ENCODE measurements around the gene PIGL.

PIGL gene

DNA sequence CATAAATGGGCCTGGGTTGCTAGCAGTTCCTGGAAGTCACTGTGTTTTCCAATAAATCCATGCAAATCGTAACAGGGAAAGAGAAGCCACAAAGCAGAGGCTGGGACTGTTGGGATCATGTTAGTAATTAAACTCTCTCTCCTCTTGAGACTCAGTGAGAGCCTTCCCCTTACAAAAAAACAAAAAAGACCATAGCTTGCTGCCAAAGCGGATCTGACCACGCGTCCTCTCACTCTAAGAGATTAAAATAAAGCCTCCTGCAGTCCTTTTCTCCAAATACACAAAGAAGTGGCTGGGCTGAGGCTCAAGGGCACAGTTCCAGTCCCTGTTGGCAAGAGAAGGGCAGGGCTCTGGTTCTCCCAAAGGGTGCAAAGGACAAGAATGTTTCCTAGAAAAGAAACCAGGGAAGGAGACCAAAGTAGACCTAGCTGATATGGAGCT is 38.5 kb downstream of the PIGL start:
- H3K4me3 ChIP-seq (ENCODE audit: low read length), result no peak overlapping the region
- peak overlapping the region; percentile 11 for H3K9ac ChIP-seq (ENCODE audit: low read length)
- no peaks in the 10 kb centered on the region for H3K9me3 ChIP-seq (ENCODE audit: control insufficient read depth, low read depth, low read length)
- H3K27ac ChIP-seq (ENCODE audit: low read length), result peak overlapping the region; percentile 0
- H3K36me3 ChIP-seq (ENCODE audit: control insufficient read depth, low read depth, low read length), result no peaks in the 10 kb centered on the region
- H3K27me3 ChIP-seq (ENCODE audit: control insufficient read depth, insufficient read depth, low read length), result no peaks in the 10 kb centered on the region
- peaks cover 11% of the 10 kb centered on the region for H3K4me1 ChIP-seq (ENCODE audit: control insufficient read depth, low read depth, low read length)

- Histone ChIP-seq H3K4me3 (ENCODE audit: low read length) (no peak overlapping the region), H3K9me3 (ENCODE audit: control insufficient read depth, low read depth, low read length) (no peaks in the 10 kb centered on the region), H3K4me1 (ENCODE audit: control insufficient read depth, low read depth, low read length) (peaks cover 11% of the 10 kb centered on the region), H3K27me3 (ENCODE audit: control insufficient read depth, insufficient read depth, low read length) (no peaks in the 10 kb centered on the region), H3K27ac (ENCODE audit: low read length) (no peak overlapping the region), H3K9ac (ENCODE audit: low read length) (no peak overlapping the region), H3K36me3 (ENCODE audit: control insufficient read depth, low read depth, low read length) (no peaks in the 10 kb centered on the region)
Observed at GRCh38 chr17:16258901-16259300, 41.9 kb downstream of the PIGL start.

- H3K9me3 ChIP-seq (ENCODE audit: control insufficient read depth, low read depth, low read length), result no peaks in the 10 kb centered on the region
- peaks cover 11% of the 10 kb centered on the region for H3K4me1 ChIP-seq (ENCODE audit: control insufficient read depth, low read depth, low read length)
- no peak overlapping the region for H3K9ac ChIP-seq (ENCODE audit: low read length)
- H3K27me3 ChIP-seq (ENCODE audit: control insufficient read depth, insufficient read depth, low read length), result no peaks in the 10 kb centered on the region
- H3K4me3 ChIP-seq (ENCODE audit: low read length), result no peak overlapping the region
- H3K36me3 ChIP-seq (ENCODE audit: control insufficient read depth, low read depth, low read length), result no peaks in the 10 kb centered on the region
- H3K27ac ChIP-seq (ENCODE audit: low read length), result no peak overlapping the region
Observed at GRCh38 chr17:16259926-16260325, 42.9 kb downstream of the PIGL start.

GRCh38 chr17:16261049-16261448 is 44.0 kb downstream of the PIGL start:
- H3K4me1 ChIP-seq (ENCODE audit: control insufficient read depth, low read depth, low read length), result no peaks in the 10 kb centered on the region
- no peaks in the 10 kb centered on the region for H3K36me3 ChIP-seq (ENCODE audit: control insufficient read depth, low read depth, low read length)
- no peak overlapping the region for H3K9ac ChIP-seq (ENCODE audit: low read length)
- H3K27me3 ChIP-seq (ENCODE audit: control insufficient read depth, insufficient read depth, low read length), result no peaks in the 10 kb centered on the region
- H3K9me3 ChIP-seq (ENCODE audit: control insufficient read depth, low read depth, low read length), result no peaks in the 10 kb centered on the region
- no peak overlapping the region for H3K27ac ChIP-seq (ENCODE audit: low read length)
- H3K4me3 ChIP-seq (ENCODE audit: low read length), result no peak overlapping the region

- H3K4me1 ChIP-seq (ENCODE audit: control insufficient read depth, low read depth, low read length), result no peaks in the 10 kb centered on the region
- H3K9me3 ChIP-seq (ENCODE audit: control insufficient read depth, low read depth, low read length), result no peaks in the 10 kb centered on the region
- no peak overlapping the region for H3K4me3 ChIP-seq (ENCODE audit: low read length)
- H3K36me3 ChIP-seq (ENCODE audit: control insufficient read depth, low read depth, low read length), result no peaks in the 10 kb centered on the region
- H3K9ac ChIP-seq (ENCODE audit: low read length), result no peak overlapping the region
- no peak overlapping the region for H3K27ac ChIP-seq (ENCODE audit: low read length)
- no peaks in the 10 kb centered on the region for H3K27me3 ChIP-seq (ENCODE audit: control insufficient read depth, insufficient read depth, low read length)
Observed at GRCh38 chr17:16262201-16262600, 45.2 kb downstream of the PIGL start.

DNA sequence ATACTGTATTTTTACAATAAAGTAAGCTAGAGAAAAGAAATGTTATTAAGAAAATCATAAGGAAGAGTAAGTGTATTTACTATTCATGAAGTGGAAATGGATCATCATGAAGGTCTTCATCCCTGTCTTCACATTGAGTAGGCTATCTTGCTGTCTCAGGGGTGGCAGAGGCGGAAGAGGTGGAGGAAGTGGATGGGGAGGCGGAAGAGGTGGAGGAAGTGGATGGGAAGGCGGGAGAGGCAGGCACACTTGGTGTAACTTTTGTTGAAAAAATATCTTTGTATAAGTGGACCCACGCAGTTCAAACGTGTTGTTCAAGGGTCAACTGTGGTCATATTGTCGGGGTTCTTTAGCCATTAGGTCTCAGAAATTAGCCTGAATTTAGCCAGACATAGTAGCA is 50.2 kb downstream of the PIGL start:
- H3K4me1 ChIP-seq (ENCODE audit: control insufficient read depth, low read depth, low read length), result no peaks in the 10 kb centered on the region
- H3K27me3 ChIP-seq (ENCODE audit: control insufficient read depth, insufficient read depth, low read length), result no peaks in the 10 kb centered on the region
- H3K27ac ChIP-seq (ENCODE audit: low read length), result no peak overlapping the region
- H3K4me3 ChIP-seq (ENCODE audit: low read length), result no peak overlapping the region
- no peak overlapping the region for H3K9ac ChIP-seq (ENCODE audit: low read length)
- no peaks in the 10 kb centered on the region for H3K9me3 ChIP-seq (ENCODE audit: control insufficient read depth, low read depth, low read length)
- H3K36me3 ChIP-seq (ENCODE audit: control insufficient read depth, low read depth, low read length), result no peaks in the 10 kb centered on the region

DNA sequence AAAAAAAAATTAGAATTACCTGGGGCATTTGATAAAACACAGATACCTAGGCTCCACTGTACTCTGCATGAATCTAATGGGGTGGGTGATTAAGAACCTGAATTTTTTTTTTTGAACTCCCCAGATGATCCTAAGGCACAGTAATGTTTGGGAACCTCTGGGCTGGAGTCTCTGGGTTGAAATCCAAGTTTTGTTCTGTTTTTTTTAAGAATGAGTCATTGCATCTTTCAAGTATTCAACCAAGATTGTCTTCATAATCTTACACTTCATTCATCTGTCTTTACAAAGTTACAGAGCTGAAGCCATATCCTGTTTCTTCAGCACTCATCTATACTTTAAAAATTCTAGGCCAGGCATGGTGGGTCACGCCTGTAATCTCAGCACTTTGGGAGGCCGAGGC is 52.6 kb downstream of the PIGL start:
- Histone ChIP-seq H3K4me1 (ENCODE audit: control insufficient read depth, low read depth, low read length) (no peaks in the 10 kb centered on the region), H3K4me3 (ENCODE audit: low read length) (no peak overlapping the region), H3K27ac (ENCODE audit: low read length) (no peak overlapping the region), H3K36me3 (ENCODE audit: control insufficient read depth, low read depth, low read length) (no peaks in the 10 kb centered on the region), H3K9ac (ENCODE audit: low read length) (no peak overlapping the region), H3K9me3 (ENCODE audit: control insufficient read depth, low read depth, low read length) (no peaks in the 10 kb centered on the region), H3K27me3 (ENCODE audit: control insufficient read depth, insufficient read depth, low read length) (no peaks in the 10 kb centered on the region)

DNA sequence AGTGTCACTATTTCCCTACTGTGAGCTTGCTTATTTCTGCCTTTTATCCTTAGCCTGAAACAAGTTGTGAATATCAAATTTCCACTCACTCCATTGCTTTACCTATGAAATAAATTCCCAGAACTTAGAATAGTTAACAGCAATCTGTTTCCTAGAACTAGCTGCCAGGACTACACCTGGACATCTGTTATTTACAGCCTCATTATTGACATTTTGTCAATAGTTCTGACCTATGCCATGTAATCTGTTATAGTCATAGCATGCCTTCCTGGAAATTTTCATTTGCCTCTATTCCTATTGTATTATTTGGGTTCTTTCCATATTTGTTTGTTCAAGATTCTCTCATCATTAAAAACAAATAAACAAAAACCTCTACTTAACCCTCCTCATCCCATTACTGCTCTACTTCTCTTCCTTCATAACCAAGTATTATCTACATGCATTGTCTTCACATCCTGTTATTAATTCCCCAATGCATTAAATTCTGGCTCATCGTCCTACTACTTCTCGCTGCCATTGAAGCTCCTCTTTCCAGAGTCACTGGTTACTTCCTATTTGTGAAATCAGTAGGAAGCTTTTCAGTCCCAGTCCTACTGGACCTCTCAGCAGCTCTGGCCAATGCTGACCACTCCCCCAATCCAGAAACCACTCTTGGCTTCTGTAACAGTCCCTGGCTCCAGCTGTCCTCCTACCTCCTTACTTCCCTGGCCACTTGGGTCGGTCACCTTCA is 55.3 kb downstream of the PIGL start:
- Histone ChIP-seq H3K4me1 (ENCODE audit: control insufficient read depth, low read depth, low read length) (no peaks in the 10 kb centered on the region), H3K9ac (ENCODE audit: low read length) (no peak overlapping the region), H3K36me3 (ENCODE audit: control insufficient read depth, low read depth, low read length) (no peaks in the 10 kb centered on the region)

GRCh38 chr17:16273499-16273898 is 56.5 kb downstream of the PIGL start:
- Histone ChIP-seq H3K9ac (ENCODE audit: low read length) (no peak overlapping the region), H3K27me3 (ENCODE audit: control insufficient read depth, insufficient read depth, low read length) (no peaks in the 10 kb centered on the region), H3K4me1 (ENCODE audit: control insufficient read depth, low read depth, low read length) (no peaks in the 10 kb centered on the region), H3K4me3 (ENCODE audit: low read length) (no peak overlapping the region), H3K27ac (ENCODE audit: low read length) (no peak overlapping the region), H3K9me3 (ENCODE audit: control insufficient read depth, low read depth, low read length) (peaks cover 13% of the 10 kb centered on the region), H3K36me3 (ENCODE audit: control insufficient read depth, low read depth, low read length) (no peaks in the 10 kb centered on the region)

More for the DNA sequence above, 55.3 kb downstream of the PIGL start:
- no peaks in the 10 kb centered on the region for H3K27me3 ChIP-seq (ENCODE audit: control insufficient read depth, insufficient read depth, low read length)
- H3K27ac ChIP-seq (ENCODE audit: low read length), result no peak overlapping the region
- H3K4me3 ChIP-seq (ENCODE audit: low read length), result no peak overlapping the region
- peaks cover 8% of the 10 kb centered on the region for H3K9me3 ChIP-seq (ENCODE audit: control insufficient read depth, low read depth, low read length)

DNA sequence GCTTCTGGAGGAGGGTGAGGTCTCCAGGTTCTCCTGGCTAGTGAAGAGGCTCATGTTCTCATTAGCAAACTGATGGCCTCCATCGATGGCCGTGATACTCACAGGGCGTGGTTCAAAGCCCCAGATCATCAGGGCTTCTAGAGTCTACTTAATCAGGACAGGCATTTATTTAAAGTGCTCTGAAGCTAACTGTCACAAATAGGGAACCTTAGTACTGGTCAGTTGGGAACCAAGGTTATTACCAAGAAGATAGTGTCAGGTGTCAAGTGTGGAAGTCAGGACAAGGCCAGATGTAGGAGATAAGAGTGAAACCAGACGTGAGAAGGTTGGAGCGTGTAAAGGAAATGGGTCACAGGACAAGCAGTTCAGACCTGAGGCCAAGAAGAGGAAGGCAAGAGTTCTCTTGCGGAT is 56.9 kb downstream of the PIGL start:
- Histone ChIP-seq H3K9me3 (ENCODE audit: control insufficient read depth, low read depth, low read length) (peaks cover 13% of the 10 kb centered on the region), H3K27ac (ENCODE audit: low read length) (no peak overlapping the region), H3K9ac (ENCODE audit: low read length) (no peak overlapping the region), H3K4me3 (ENCODE audit: low read length) (no peak overlapping the region), H3K27me3 (ENCODE audit: control insufficient read depth, insufficient read depth, low read length) (no peaks in the 10 kb centered on the region), H3K36me3 (ENCODE audit: control insufficient read depth, low read depth, low read length) (no peaks in the 10 kb centered on the region), H3K4me1 (ENCODE audit: control insufficient read depth, low read depth, low read length) (no peaks in the 10 kb centered on the region)

GRCh38 chr17:16275024-16275423 is 58.0 kb downstream of the PIGL start:
- no peak overlapping the region for H3K27ac ChIP-seq (ENCODE audit: low read length)
- no peak overlapping the region for H3K9ac ChIP-seq (ENCODE audit: low read length)
- H3K9me3 ChIP-seq (ENCODE audit: control insufficient read depth, low read depth, low read length), result peaks cover 13% of the 10 kb centered on the region
- no peak overlapping the region for H3K4me3 ChIP-seq (ENCODE audit: low read length)
- no peaks in the 10 kb centered on the region for H3K27me3 ChIP-seq (ENCODE audit: control insufficient read depth, insufficient read depth, low read length)
- H3K36me3 ChIP-seq (ENCODE audit: control insufficient read depth, low read depth, low read length), result no peaks in the 10 kb centered on the region
- H3K4me1 ChIP-seq (ENCODE audit: control insufficient read depth, low read depth, low read length), result no peaks in the 10 kb centered on the region

DNA sequence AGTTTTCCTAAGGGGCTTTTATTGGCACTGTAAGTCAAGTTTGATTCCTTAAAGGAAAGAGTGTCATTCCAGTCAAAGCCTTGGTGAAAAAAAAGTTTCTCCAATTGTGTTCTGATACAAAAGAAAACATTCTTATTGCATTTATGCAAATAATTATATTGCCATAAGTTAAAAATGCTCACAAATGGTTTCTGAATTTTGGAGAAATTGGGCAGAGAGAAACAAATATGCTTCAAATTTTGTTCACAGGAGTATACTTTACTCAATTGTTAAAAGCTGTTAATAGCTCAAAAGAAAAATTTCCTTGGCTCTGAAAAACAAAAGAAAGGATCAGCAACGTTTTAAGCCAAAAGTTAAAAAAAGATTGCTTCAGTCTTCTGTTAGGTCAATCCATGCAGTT is 60.2 kb downstream of the PIGL start:
- Histone ChIP-seq H3K36me3 (ENCODE audit: control insufficient read depth, low read depth, low read length) (no peaks in the 10 kb centered on the region), H3K9ac (ENCODE audit: low read length) (no peak overlapping the region), H3K9me3 (ENCODE audit: control insufficient read depth, low read depth, low read length) (peaks cover 13% of the 10 kb centered on the region), H3K27ac (ENCODE audit: low read length) (no peak overlapping the region), H3K4me1 (ENCODE audit: control insufficient read depth, low read depth, low read length) (no peaks in the 10 kb centered on the region), H3K27me3 (ENCODE audit: control insufficient read depth, insufficient read depth, low read length) (no peaks in the 10 kb centered on the region), H3K4me3 (ENCODE audit: low read length) (no peak overlapping the region)
